GM19043 (cell line): ENCODE data around the gene ACE.
"Not testable (repeated sequence)": the region's sequence is repeated elsewhere in the genome, so short reads cannot be mapped to it uniquely, and the experiment has no call there.

Experiments used
- ATAC-seq: cut with Tn5 transposase; IDR thresholded peaks from one replicate; pipeline ENCODE4 v1.9.1; 2021; ENCODE audit warnings: low read depth; ENCODE audit not compliant: unreplicated experiment

Gene ACE

GRCh38 chr17:63443053-63443452 lies 33.8 kb upstream of the ACE start:
- no peak for ATAC-seq

GRCh38 chr17:63444457-63444856 lies 32.4 kb upstream of the ACE start:
- no peak for ATAC-seq

GRCh38 chr17:63445065-63445464 lies 31.8 kb upstream of the ACE start:
- no peak for ATAC-seq

GRCh38 chr17:63445571-63445953 lies 31.3 kb upstream of the ACE start:
- ATAC-seq = no peak

GRCh38 chr17:63445954-63446752 lies 30.7 kb upstream of the ACE start, which contains the start of gene CYB561:
TSS of gene CYB561 (minus strand) at chr17:63446306. CDS start at chr17:63437547, 8,759 bp downstream.
- ATAC-seq = peak; percentile 54

GRCh38 chr17:63446753-63447470 lies 29.9 kb upstream of the ACE start:
- ATAC-seq = peak; percentile 22

GRCh38 chr17:63447471-63448009 lies 29.3 kb upstream of the ACE start:
- ATAC-seq = no peak

- no peak for ATAC-seq
Observed at GRCh38 chr17:63448655-63449054, 28.2 kb upstream of the ACE start.

GRCh38 chr17:63450551-63450950 lies 26.3 kb upstream of the ACE start:
- no peak for ATAC-seq

- ATAC-seq = no peak
Observed at GRCh38 chr17:63451150-63451549, 25.7 kb upstream of the ACE start.

- ATAC-seq = no peak
Observed at GRCh38 chr17:63452046-63452961, 24.6 kb upstream of the ACE start.

GRCh38 chr17:63452962-63453551 lies 23.8 kb upstream of the ACE start:
- no peak for ATAC-seq

GRCh38 chr17:63454357-63454756 lies 22.5 kb upstream of the ACE start:
- ATAC-seq = not testable (repeated sequence)

GRCh38 chr17:63454915-63455314 lies 21.9 kb upstream of the ACE start:
- ATAC-seq = no peak

- no peak for ATAC-seq
Observed at GRCh38 chr17:63455417-63455816, 21.4 kb upstream of the ACE start.

GRCh38 chr17:63458478-63458877 lies 18.4 kb upstream of the ACE start:
- no peak for ATAC-seq

- ATAC-seq = no peak
Observed at GRCh38 chr17:63460018-63460417, 16.8 kb upstream of the ACE start.

GRCh38 chr17:63463771-63464170 lies 13.1 kb upstream of the ACE start:
- no peak for ATAC-seq

- ATAC-seq = no peak
Observed at GRCh38 chr17:63464691-63465236, 12.1 kb upstream of the ACE start.

- ATAC-seq = not testable (repeated sequence)
Observed at GRCh38 chr17:63468099-63468498, 8.8 kb upstream of the ACE start.
